ENCODE results near the gene HOXB7. TPM values are rescaled to one million over a fixed set of nuclear protein-coding genes. Genes with fewer than 3 reads are reported as not detected.

The HOXB7 gene
- total and polyA plus RNA-seq, 10 of the 15 experiments (the other 5 are each of a cell fraction or from before 2014, with no cell fraction given), result 2.8 to 7.4 (median 4.2) TPM

DNA sequence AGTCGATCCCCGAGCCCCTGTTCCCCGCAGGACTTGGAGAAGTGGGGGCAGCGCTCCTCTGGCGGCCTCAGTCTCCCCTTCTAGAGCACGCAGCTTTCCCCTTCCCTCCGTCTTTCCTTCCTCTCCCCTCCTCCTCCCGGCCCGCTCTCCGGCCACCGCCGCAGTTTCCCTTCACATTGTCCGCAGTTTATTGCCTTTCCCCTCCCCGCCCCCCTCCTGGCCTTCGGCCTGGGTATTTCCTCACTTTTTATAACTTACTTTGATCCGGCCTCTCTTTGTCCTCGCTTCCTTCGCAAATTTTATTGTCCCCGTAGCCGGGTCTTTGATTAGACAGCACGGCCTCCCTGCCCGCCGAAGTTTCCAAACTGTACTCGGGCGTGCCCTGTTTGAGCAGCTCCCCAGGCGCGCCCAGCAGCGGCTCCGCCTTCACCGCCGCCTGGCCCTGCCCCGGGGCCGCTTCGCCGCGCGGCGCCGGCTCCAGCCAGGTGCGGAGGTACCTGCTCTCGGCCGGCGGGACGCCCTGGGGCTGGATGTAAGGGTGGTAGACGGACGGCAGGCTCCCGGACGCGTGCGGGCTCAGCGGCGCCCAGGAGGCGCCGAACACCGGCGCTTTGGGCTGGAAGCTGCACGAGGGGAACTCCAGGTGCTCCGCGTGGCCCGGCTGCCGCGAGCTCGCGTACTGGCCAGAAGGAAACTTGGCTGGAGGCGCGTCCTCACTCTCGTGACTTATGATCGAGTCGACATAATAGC is 14.9 kb upstream of the HOXB7 start:
- no peaks in the 10 kb centered on the region; a peak in 1 of 4 replicates for H3K36me3 ChIP-seq (ENCODE audit: control insufficient read depth in 2 of 2, insufficient read depth in 2 of 2, low read length in 1 of 2)
- BruUV-seq (replicated peaks), result no TSS peak
- DNase-seq (ENCODE audit: low read depth, low spot score) (no peak), FAIRE-seq (no peak), ATAC-seq (peak; percentile 87)
- ChIA-PET CTCF (interaction anchor here (0.8 to 2.4 kb wide), 5 partner anchors 9 to 600 kb away, joined by 3 to 16 read pairs (median 3); no protein-coding TSS in a partner anchor), RAD21 (ENCODE audit: unreplicated experiment) (interaction anchor here (0.8 to 1.4 kb wide), 5 partner anchors 11 to 600 kb away, joined by 3 to 4 read pairs (median 3); no protein-coding TSS in a partner anchor), SMC1A (ENCODE audit: uncharacterized antibody, unreplicated experiment) (interaction anchor here (1.4 kb wide), 1 partner anchor 8 kb away, joined by 3 read pairs; no protein-coding TSS in a partner anchor), POLR2A (interaction anchor here (0.6 kb wide), 1 partner anchor 16 kb away, joined by 3 read pairs; no protein-coding TSS in a partner anchor)
- no peaks in the 10 kb centered on the region for H3K4me1 ChIP-seq (ENCODE audit: control insufficient read depth, insufficient read depth, low read length)
- intact Hi-C loops (cut with micrococcal nuclease; ENCODE audit: unreplicated experiment), result no loop called here
- H3K79me2 ChIP-seq (ENCODE audit: control insufficient read depth, insufficient read depth, low read length), result no peaks in the 10 kb centered on the region
- 8% methylated on average over 57 of the region's 69 CpGs for WGBS (ENCODE audit: insufficient coverage, insufficient replicate concordance, low lambda C conversion rate, missing lambda C conversion rate)
- H3K27ac ChIP-seq (ENCODE audit: control insufficient read depth, insufficient read depth), result no peak overlapping the region
- no peaks in the 10 kb centered on the region for H4K20me1 ChIP-seq (ENCODE audit: control insufficient read depth, insufficient read depth)
- peaks cover 36% of the 10 kb centered on the region in 2 experiments for H3K27me3 ChIP-seq (replicated peaks in 1 of 2; ENCODE audit: control insufficient read depth in 2 of 2, insufficient read depth in 2 of 2, low read length in 1 of 2)
- H2AFZ ChIP-seq (ENCODE audit: control insufficient read depth, low read depth, low read length), result no peak overlapping the region
- H3K9me3 ChIP-seq (replicated peaks; ENCODE audit: control insufficient read depth, insufficient read depth, low read length), result no peaks in the 10 kb centered on the region
- H3K4me2 ChIP-seq (ENCODE audit: control insufficient read depth, insufficient read depth), result peak overlapping the region; percentile 79
- peak overlapping the region; percentile 65 for H3K4me3 ChIP-seq
- no peak overlapping the region for H3K9ac ChIP-seq (ENCODE audit: control insufficient read depth, insufficient read depth, low read length)
- in situ Hi-C loops (cut with MboI), result loop anchor here (10.0 kb wide), 1 partner anchor 781 kb away; the partner anchor contains the start of gene SCRN2
- TF ChIP-seq BACH1 (IDR thresholded peaks at IDR 0.05; ENCODE audit: borderline replicate concordance), result 0 out of 2 replicates have a peak, but pooled peaks have one; percentile 25
- no peak for TF ChIP-seq EGR1 (IDR thresholded peaks at IDR 0.05; ENCODE audit: borderline replicate concordance in 1 of 2, low read depth in 2 of 2, low read length in 2 of 2)
- TF ChIP-seq MXI1 (IDR thresholded peaks at IDR 0.05; ENCODE audit: low read depth, low read length), result no peak
- TF ChIP-seq, protein P1, sequence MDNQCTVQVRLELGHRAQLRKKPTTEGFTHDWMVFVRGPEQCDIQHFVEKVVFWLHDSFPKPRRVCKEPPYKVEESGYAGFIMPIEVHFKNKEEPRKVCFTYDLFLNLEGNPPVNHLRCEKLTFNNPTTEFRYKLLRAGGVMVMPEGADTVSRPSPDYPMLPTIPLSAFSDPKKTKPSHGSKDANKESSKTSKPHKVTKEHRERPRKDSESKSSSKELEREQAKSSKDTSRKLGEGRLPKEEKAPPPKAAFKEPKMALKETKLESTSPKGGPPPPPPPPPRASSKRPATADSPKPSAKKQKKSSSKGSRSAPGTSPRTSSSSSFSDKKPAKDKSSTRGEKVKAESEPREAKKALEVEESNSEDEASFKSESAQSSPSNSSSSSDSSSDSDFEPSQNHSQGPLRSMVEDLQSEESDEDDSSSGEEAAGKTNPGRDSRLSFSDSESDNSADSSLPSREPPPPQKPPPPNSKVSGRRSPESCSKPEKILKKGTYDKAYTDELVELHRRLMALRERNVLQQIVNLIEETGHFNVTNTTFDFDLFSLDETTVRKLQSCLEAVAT (IDR thresholded peaks at IDR 0.05), result no peak
- TF ChIP-seq RB1 (IDR thresholded peaks at IDR 0.05; ENCODE audit: borderline replicate concordance), result peak; percentile 18; the same call in 1 of the 2 replicates
- 0 out of 2 replicates have a peak, but pooled peaks have one; percentile 25 for TF ChIP-seq GATAD2B (conservative IDR thresholded peaks at IDR 0.05; ENCODE audit: low read depth)
- TF ChIP-seq, protein P2, sequence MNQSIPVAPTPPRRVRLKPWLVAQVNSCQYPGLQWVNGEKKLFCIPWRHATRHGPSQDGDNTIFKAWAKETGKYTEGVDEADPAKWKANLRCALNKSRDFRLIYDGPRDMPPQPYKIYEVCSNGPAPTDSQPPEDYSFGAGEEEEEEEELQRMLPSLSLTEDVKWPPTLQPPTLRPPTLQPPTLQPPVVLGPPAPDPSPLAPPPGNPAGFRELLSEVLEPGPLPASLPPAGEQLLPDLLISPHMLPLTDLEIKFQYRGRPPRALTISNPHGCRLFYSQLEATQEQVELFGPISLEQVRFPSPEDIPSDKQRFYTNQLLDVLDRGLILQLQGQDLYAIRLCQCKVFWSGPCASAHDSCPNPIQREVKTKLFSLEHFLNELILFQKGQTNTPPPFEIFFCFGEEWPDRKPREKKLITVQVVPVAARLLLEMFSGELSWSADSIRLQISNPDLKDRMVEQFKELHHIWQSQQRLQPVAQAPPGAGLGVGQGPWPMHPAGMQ (IDR thresholded peaks at IDR 0.05; ENCODE audit: borderline replicate concordance), result no peak
- no peak for TF ChIP-seq RUNX3 (IDR thresholded peaks at IDR 0.05; ENCODE audit: low read length)
- no peak for TF ChIP-seq ZBTB40 (IDR thresholded peaks at IDR 0.05; ENCODE audit: borderline replicate concordance)
- no peak for TF ChIP-seq MYC (IDR thresholded peaks at IDR 0.05; ENCODE audit: insufficient read depth, insufficient read length, insufficient replicate concordance, low read length, severe bottlenecking)
- TF ChIP-seq RBBP5 (conservative IDR thresholded peaks at IDR 0.05), result no peak
- peak; percentile 42 for TF ChIP-seq IKZF1 (conservative IDR thresholded peaks at IDR 0.05)
- TF ChIP-seq RAD51 (IDR thresholded peaks at IDR 0.05), result no peak

Data from GM12878 (cell line).